GM18907 (cell line): ENCODE data around the gene MAST3.

Experiments
- ATAC-seq: cut with Tn5 transposase; IDR thresholded peaks from one replicate; pipeline ENCODE4 v1.9.1; 2021; ENCODE audit warnings: mild to moderate bottlenecking, moderate library complexity; ENCODE audit not compliant: unreplicated experiment

The MAST3 gene

GRCh38 chr19:18176367-18177310 lies 79.1 kb downstream of the MAST3 start:
- no peak for ATAC-seq

GRCh38 chr19:18179957-18180356 lies 82.4 kb downstream of the MAST3 start:
- ATAC-seq: no peak

DNA sequence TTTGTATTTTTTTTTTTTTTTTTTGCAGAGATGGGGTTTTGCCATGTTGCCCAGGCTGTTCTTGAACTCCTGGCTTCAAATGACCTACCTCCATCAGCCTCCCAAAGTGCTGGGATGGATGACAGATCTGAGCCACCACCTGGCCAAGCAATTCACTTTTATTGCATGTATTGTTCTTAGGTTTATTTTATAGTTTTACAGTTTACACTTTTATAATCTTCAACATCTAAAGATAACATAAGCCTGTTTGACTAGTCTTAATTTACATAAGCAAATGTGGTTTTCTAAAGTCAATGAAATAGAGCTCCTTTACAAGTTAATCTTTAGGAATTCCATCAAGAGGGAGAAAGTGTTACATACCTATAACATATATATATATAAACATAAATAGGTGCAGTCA lies 86.0 kb downstream of the MAST3 start:
- ATAC-seq: no peak

- ATAC-seq: no peak
Measured at GRCh38 chr19:18185538-18185937, 88.0 kb downstream of the MAST3 start.

- ATAC-seq: no peak
Measured at GRCh38 chr19:18190278-18190677, 92.7 kb downstream of the MAST3 start.

DNA sequence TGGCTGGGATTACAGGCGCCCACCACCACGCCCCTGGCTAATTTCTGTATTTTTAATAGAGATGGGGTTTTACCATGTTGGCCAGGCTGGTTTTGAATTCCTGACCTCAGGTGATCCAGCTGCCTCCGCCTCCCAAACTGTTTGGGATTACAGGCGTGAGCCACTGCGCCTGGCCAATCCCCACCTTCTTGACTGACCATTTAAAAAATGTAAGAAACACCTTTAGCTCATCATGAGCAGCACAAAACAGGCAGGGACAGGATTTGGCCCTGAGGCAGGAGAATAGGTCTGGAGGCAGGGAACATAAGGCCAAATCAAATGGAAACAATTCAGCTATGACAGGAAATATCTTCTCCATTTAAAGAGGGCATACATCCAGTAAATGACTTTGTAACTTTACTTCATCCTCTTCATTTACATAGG lies 94.1 kb downstream of the MAST3 start:
- ATAC-seq: no peak

- ATAC-seq: peak; percentile 87
Measured at GRCh38 chr19:18192673-18193387, 95.3 kb downstream of the MAST3 start, which contains the start of gene MPV17L2. TSS of gene MPV17L2 (plus strand) at chr19:18193218. CDS start at chr19:18193282, 64 bp downstream.

- no peak for ATAC-seq
Measured at GRCh38 chr19:18193388-18194180, 96.0 kb downstream of the MAST3 start.

- no peak for ATAC-seq
Measured at GRCh38 chr19:18194181-18194530, 96.6 kb downstream of the MAST3 start.

DNA sequence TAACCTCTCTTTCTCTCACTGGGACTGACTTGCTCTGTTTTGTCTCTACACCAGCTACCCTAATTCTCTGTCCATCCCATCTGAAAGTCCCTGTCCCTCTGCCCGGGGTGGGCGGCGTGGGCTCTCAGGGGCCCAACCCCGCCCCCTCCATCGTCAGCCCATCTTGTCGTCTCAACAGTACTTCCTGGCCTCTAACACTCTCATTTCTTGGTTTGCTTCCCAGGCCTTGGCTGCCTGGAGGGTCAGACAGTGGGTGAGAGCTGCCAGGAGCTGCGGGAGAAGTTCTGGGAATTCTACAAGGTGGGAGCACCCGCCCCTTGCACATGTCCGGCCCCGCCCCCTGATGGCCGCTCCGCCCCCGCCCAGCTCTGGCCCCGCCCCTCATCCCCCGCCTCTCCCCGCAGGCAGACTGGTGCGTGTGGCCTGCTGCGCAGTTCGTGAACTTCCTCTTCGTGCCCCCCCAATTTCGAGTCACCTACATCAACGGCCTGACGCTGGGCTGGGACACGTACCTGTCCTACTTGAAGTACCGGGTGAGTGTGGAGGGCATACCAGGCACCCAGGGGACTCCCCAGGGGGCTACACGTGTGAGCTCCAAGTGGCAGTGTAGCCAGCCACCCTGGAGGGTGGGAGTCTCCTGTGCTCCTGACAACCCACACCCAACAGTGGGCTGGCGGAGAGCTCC lies 97.1 kb downstream of the MAST3 start:
- no peak for ATAC-seq

- ATAC-seq: no peak
Measured at GRCh38 chr19:18196511-18196845, 98.9 kb downstream of the MAST3 start.

- ATAC-seq: no peak
Measured at GRCh38 chr19:18197306-18197705, 99.7 kb downstream of the MAST3 start.

- ATAC-seq: no peak
Measured at GRCh38 chr19:18197941-18198340, 100.4 kb downstream of the MAST3 start.

- ATAC-seq: no peak
Measured at GRCh38 chr19:18198374-18198773, 100.8 kb downstream of the MAST3 start.
